ENCODE data around the gene CDS1. TPM values are rescaled to one million over a fixed set of nuclear protein-coding genes. Genes with fewer than 3 reads are reported as not detected.

Gene CDS1
- total and polyA plus RNA-seq, 2 of the 8 experiments (the other 6 are each of a cell fraction or from before 2014, with no cell fraction given), result 8.7 to 13.9 TPM

DNA sequence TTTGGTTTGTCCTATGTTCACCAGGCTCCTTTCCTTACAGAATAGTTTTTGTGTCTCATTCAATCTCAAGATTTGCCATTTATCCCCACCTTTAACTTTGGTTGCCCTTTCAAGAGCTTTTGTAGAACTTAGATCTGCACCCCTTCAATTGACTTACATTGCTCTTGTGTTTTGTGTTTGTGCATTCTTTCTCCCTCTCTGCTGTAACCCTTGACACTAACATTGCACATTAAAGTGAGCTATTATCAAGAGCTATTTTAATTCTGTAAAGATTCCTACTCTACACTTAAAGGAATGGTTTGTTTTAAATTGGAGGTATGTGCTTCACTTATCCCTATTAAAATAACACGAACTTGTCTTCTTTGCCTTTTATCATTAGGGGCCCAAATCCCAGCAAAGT lies 65.3 kb downstream of the CDS1 start:
- Histone ChIP-seq H2BK20ac (ENCODE audit: low read length) (no peak overlapping the region), H3K23ac (ENCODE audit: insufficient read length) (no peak overlapping the region), H3K18ac (ENCODE audit: extremely low read depth, low read length) (no peak overlapping the region), H3K14ac (ENCODE audit: insufficient read length) (no peak overlapping the region), H2AK5ac (ENCODE audit: low read depth, low read length) (no peak overlapping the region), H4K5ac (ENCODE audit: insufficient read length, low read depth, low read length) (no peak overlapping the region), H3K4me3 (ENCODE audit: extremely low read depth in 1 of 4, insufficient read depth in 2 of 4, low read depth in 3 of 4, low read length in 4 of 4) (no peak overlapping the region), H4K8ac (ENCODE audit: extremely low read depth, insufficient read depth, low read length) (no peak overlapping the region), H3K27me3 (replicated peaks in 1 of 4; ENCODE audit: control insufficient read depth in 3 of 4, extremely low read depth in 1 of 4, insufficient read depth in 3 of 4, low read length in 3 of 4) (no peaks in the 10 kb centered on the region), H2BK5ac (ENCODE audit: low read depth, low read length) (no peak overlapping the region), H3K9ac (replicated peaks in 1 of 4; ENCODE audit: extremely low read depth in 1 of 4, low read depth in 3 of 4, low read length in 3 of 4) (no peak overlapping the region), H4K91ac (replicated peaks; ENCODE audit: insufficient read length, low read length) (no peak overlapping the region), H3K4me1 (replicated peaks in 1 of 4; ENCODE audit: control insufficient read depth in 3 of 4, insufficient read depth in 4 of 4, low read length in 3 of 4) (peaks cover 5 to 12% (median 6%) of the 10 kb centered on the region in 4 experiments; a peak in 6 of 7 replicates), H3K4ac (replicated peaks; ENCODE audit: insufficient read length, low read depth, low read length) (no peak overlapping the region), H3K9me3 (ENCODE audit: insufficient read depth in 2 of 2, low read depth in 1 of 2, low read length in 1 of 2) (no peaks in the 10 kb centered on the region), H3K56ac (replicated peaks; ENCODE audit: insufficient read length, low read depth, low read length) (no peak overlapping the region), H4K20me1 (replicated peaks in 1 of 2; ENCODE audit: control insufficient read depth in 1 of 2, insufficient read depth in 2 of 2, low read length in 2 of 2) (no peaks in the 10 kb centered on the region), H3K23me2 (ENCODE audit: low read depth, low read length) (no peaks in the 10 kb centered on the region), H3K36me3 (ENCODE audit: control insufficient read depth in 2 of 4, insufficient read depth in 4 of 4, low read length in 3 of 4) (peaks cover 0 to 21% (median 7%) of the 10 kb centered on the region in 4 experiments; a peak in 6 of 8 replicates), H3K79me1 (ENCODE audit: low read depth, low read length) (no peaks in the 10 kb centered on the region; the same call in 1 of the 2 replicates), H2BK120ac (replicated peaks; ENCODE audit: low read depth, low read length) (no peak overlapping the region), H3K27ac (ENCODE audit: low read depth, low read length) (no peak overlapping the region), H3K79me2 (ENCODE audit: control insufficient read depth in 1 of 2, insufficient read depth in 2 of 2, low read length in 2 of 2) (no peaks in the 10 kb centered on the region), H2AFZ (ENCODE audit: low read length) (no peak overlapping the region), H3K4me2 (ENCODE audit: insufficient read depth in 1 of 2, low read depth in 2 of 2, low read length in 2 of 2) (peak overlapping the region; percentile 51 to 54; a peak in 2 of 4 replicates), H2BK12ac (ENCODE audit: low read depth, low read length) (no peak overlapping the region), H2BK15ac (ENCODE audit: low read length) (no peak overlapping the region)
- TF ChIP-seq SIRT6 (IDR thresholded peaks at IDR 0.05; ENCODE audit: low read length) (no peak), CTBP2 (IDR thresholded peaks at IDR 0.05; ENCODE audit: borderline replicate concordance, insufficient read depth, insufficient read length, low read length) (no peak), BCL11A (IDR thresholded peaks at IDR 0.05; ENCODE audit: low read depth in 2 of 2, low read length in 2 of 2) (no peak), GTF2F1 (IDR thresholded peaks at IDR 0.05; ENCODE audit: borderline replicate concordance, low read depth, low read length) (no peak), RFX5 (IDR thresholded peaks at IDR 0.05; ENCODE audit: borderline replicate concordance, low read depth, low read length) (no peak), RBBP5 (IDR thresholded peaks at IDR 0.05; ENCODE audit: borderline replicate concordance, low read depth, low read length) (no peak), BACH1 (IDR thresholded peaks at IDR 0.05; ENCODE audit: low read length) (no peak), TAF7 (optimal IDR thresholded peaks at IDR 0.05; ENCODE audit: borderline replicate concordance, low read depth, low read length) (no peak)
- ChIA-PET POLR2A (ENCODE audit: partially characterized antibody) (no interaction called here), CTCF (ENCODE audit: partially characterized antibody) (interaction anchor here (1.7 kb wide), 1 partner anchor 119 kb away, joined by 4 read pairs; no protein-coding TSS in a partner anchor)
- no peak for FAIRE-seq
- 71% methylated on average over 1 of the region's 1 CpG; no CpG with 5 or more reads in 1 of the 2 experiments for WGBS, 2 experiments (ENCODE audit: extremely low coverage in 1 of 2, insufficient coverage in 1 of 2, insufficient read length in 1 of 2, insufficient replicate concordance in 2 of 2, low coverage in 1 of 2, low lambda C conversion rate in 2 of 2, missing lambda C conversion rate in 1 of 2)
- no peak for DNase-seq (ENCODE audit: low read depth in 1 of 2, low spot score in 2 of 2)

Data from H1 (cell line).